Activated CD4-positive, alpha-beta T cell treated with anti-CD3 and anti-CD28 coated beads, Interleukin-2, amount 50 U/mL, for 4 hours (primary cell): ENCODE data around the gene CLIP3.

ENCODE experiments used
- DNase-seq, 2 experiments: peaks; one replicate each; pipeline ENCODE4 v3.0.0-alpha.2; 2020

CLIP3 gene

DNA sequence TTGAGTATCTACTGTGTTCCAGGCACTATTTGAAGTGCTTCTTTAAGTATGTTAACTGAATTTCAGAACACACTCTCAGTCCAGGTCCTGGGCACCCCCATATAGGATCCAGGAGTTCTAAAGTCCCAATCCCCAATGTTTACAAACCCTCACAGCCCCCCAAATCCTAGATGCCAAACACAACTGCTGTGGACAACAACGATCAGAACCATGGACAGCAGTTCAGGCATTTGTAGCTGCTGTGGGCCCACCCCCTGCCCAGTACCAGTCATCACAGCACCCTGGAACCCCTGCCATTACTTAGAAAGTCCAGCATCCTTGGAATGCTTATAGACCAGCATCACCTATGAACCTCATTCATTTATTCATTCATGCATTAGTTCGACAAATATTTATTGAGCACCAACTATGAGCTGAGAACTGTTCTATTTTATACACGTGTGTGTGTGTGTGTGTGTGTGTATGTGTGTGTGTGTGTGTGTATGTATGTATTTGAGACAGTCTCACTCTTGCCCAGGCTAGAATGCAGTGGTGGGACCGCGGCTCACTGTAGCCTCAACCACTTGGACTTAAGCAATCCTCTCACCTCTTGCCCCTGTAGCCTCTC, 57.0 kb downstream of the CLIP3 start:
- DNase-seq, result no peak

GRCh38 chr19:35973487-35973886, 59.2 kb downstream of the CLIP3 start:
- DNase-seq, result no peak

DNA sequence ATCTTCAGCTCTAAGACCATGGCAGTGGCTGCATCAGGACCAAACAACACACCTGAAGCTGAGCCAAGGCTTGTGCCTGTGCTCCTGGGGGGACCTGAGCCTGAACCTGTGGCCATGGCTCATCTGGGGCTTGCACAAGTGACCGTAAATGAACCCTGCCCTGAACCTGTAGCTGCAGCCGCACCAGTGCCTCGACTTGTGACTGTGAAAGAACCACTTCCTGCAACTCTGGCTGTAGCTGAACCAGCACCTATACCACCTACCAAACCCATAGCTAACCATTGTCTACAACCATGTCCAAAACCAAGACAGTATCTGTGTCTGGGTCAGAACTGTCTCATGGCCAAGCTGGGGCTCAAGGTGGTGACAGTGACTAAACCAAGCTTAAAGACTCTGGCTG, 65.9 kb downstream of the CLIP3 start:
- DNase-seq, result no peak
